Heart left ventricle (tissue), 16 donors: ENCODE results near the gene ARAF. TPM values are rescaled to one million over a fixed set of nuclear protein-coding genes. Genes with fewer than 3 reads are reported as not detected.

Source experiments
- ATAC-seq, 4 donors: fragments of 200-7000 bp; cut with Tn5 transposase; one replicate each; pipeline ENCODE4 v1.9.1; 2020 to 2022; ENCODE audit warnings: moderate library complexity in 4 of 4, mild to moderate bottlenecking in 3 of 4, moderate number of reproducible peaks in 1 of 4
- DNase-seq, 5 donors: peaks; one replicate each; pipeline ENCODE4 v3.0.0-alpha.2; 2020
- H3K27ac ChIP-seq, 12 donors: fragments of 200-600 bp; sonication (generic) in 4 of 12; one replicate each; pipeline versions ENCODE4 v1.5.0 to v1.8.0; 2016 to 2022; ENCODE audit warnings: mild to moderate bottlenecking in 2 of 12
- H3K27me3 ChIP-seq, 9 donors: fragments of 200-600 bp; sonication (generic) in 2 of 9; one replicate each; pipeline versions ENCODE4 v1.5.1 to v1.8.0; 2016 to 2022; ENCODE audit warnings: mild to moderate bottlenecking in 3 of 9
- H3K36me3 ChIP-seq, 9 donors: fragments of 200-600 bp; sonication (generic) in 2 of 9; one replicate each; pipeline versions ENCODE4 v1.5.0 to v1.8.0; 2018 to 2022; ENCODE audit warnings: mild to moderate bottlenecking in 2 of 9
- H3K4me1 ChIP-seq, 12 donors: fragments of 200-600 bp; sonication (generic) in 4 of 12; one replicate each; pipeline versions ENCODE4 v1.5.0 to v1.8.0; 2016 to 2022; ENCODE audit warnings: mild to moderate bottlenecking in 3 of 12
- H3K4me3 ChIP-seq, 12 donors: fragments of 200-600 bp; sonication (generic) in 4 of 12; one replicate each; pipeline versions ENCODE4 v1.5.0 to v1.8.0; 2017 to 2022; ENCODE audit warnings: mild to moderate bottlenecking in 9 of 12, moderate library complexity in 4 of 12
- H3K9me3 ChIP-seq, 12 donors: fragments of 200-600 bp; sonication (generic) in 4 of 12; one replicate each; pipeline versions ENCODE4 v1.5.0 to v1.8.0; 2016 to 2022; ENCODE audit warnings: mild to moderate bottlenecking in 1 of 12
- CTCF ChIP-seq, 12 donors: fragments of 200-600 bp; sonication (generic) in 4 of 12; IDR thresholded peaks; one replicate each; pipeline versions ENCODE4 v1.5.0 to v1.8.0; 2018 to 2022; ENCODE audit warnings: antibody characterized with exemption in 12 of 12, mild to moderate bottlenecking in 5 of 12
- POLR2A ChIP-seq, 2 donors: fragments of 450-650 bp; IDR thresholded peaks; one replicate each; pipeline ENCODE4 v1.6.1; 2017; ENCODE audit warnings: antibody characterized with exemption in 2 of 2, mild to moderate bottlenecking in 2 of 2, moderate library complexity in 2 of 2
- WGBS, 4 donors: extraction: QIAGEN DNeasy Blood & Tissue Kit in 2 of 4; methylation state at CpG; one replicate each; pipeline versions ENCODE4 v1.1.5 to v1.1.7; 2013 to 2018; 5-methylcytosine and 5-hydroxymethylcytosine counted together
- intact Hi-C, 10 donors: fragments of 100-400 bp; cut with DNase I; formaldehyde crosslinking; loops; one replicate each; pipeline versions ENCODE4 v1.11.1 to v1.14.2; 2022
- polyA plus RNA-seq, 2 donors: library from polyadenylated mRNA; stranded (reverse); fragments of 200-250 nt; gene quantifications; one replicate each; pipeline ENCODE4 v1.2.3, GENCODE V29; 2013
- total RNA-seq, 9 donors: library from RNA; depleted of rRNA in 2 of 9; stranded (reverse); fragments of >200 nt in 2 of 9; fragmentation: NEBNext Ultra II Directional in 3 of 9; extraction: Animal tissue kit (Norgen Biotek cat#: 25700) in 3 of 9; gene quantifications; one replicate each; pipeline versions ENCODE4 v1.1.0 to v1.2.4, GENCODE V29; 2016 to 2023
- donor health status: ischemic (EF 13 %, LVEDD 7.1; RV severe dilation, severe dysfunction).
- donor health status: healthy with polysubstance abuse.
- donor health status: DM: no; HTN: yes; CAD: no.
- donor health status: DM: no; HTN: no; CAD: no.
- donor health status: ischemic (EF 25% LVEDD 6.9; RV normal size, moderate dysfunction).
- donor health status: ischemic (EF 25% LVEDD 5.7; RV mildly dilated, moderate dysfunction).
- donor health status: healthy.
- donor health status: DM: yes; HTN: yes; CAD: no.
- donor health status: ischemic (EF 35%, LVEDD 5.7; RV mildly dilated, moderate dysfunction).
- donor health status: nonischemic (EF 11% LVEDD 7.7; RV severe dilation, severe dysfunction).
- donor health status: DM: yes; HTN: yes; CAD: no.
- donor health status: PGD.
- donor health status: ischemic (EF 29% LVEDD 5.4; RV normal size, mild dysfunction).
- donor health status: nonischemic (EF 23%, LVEDD 6.1; RV moderate dilation, normal function).

The ARAF gene
- total and polyA plus RNA-seq, 11 donors: 36.3 to 97.6 (median 80.8) TPM

- ATAC-seq: peak; percentile 39 to 72 (median 44)
- WGBS, 4 donors: 8 to 37% (median 23%) methylated on average over 19 to 20 of the region's 20 CpGs
- Histone ChIP-seq H3K27me3 (peaks cover 0 to 6% (median 0%) of the 10 kb centered on the region in 9 donors), H3K4me1 (peaks cover 0 to 10% (median 0%) of the 10 kb centered on the region in 12 donors), H3K36me3 (peaks cover 0 to 32% (median 26%) of the 10 kb centered on the region in 9 donors), H3K9me3 (no peaks in the 10 kb centered on the region), H3K27ac (peak overlapping the region; percentile 59 to 89 (median 75)), H3K4me3 (peak overlapping the region; percentile 20 to 56 (median 45))
- intact Hi-C loops: no loop called here
- peak; percentile 58 to 73 (median 68) for DNase-seq
- TF ChIP-seq POLR2A (IDR thresholded peaks at IDR 0.05) (no peak), CTCF (IDR thresholded peaks at IDR 0.05) (no peak)
Measured at GRCh38 chrX:47573341-47574075, 12.5 kb downstream of the ARAF start.

GRCh38 chrX:47574076-47574546, 13.1 kb downstream of the ARAF start:
- Histone ChIP-seq H3K4me1 (peaks cover 0 to 10% (median 0%) of the 10 kb centered on the region in 12 donors), H3K9me3 (no peaks in the 10 kb centered on the region), H3K36me3 (peaks cover 0 to 26% (median 20%) of the 10 kb centered on the region in 9 donors), H3K27me3 (peaks cover 0 to 6% (median 0%) of the 10 kb centered on the region in 9 donors), H3K4me3 (peak overlapping the region; percentile 20 to 56 (median 45)), H3K27ac (peak overlapping the region; percentile 59 to 89 (median 75))
- TF ChIP-seq POLR2A (IDR thresholded peaks at IDR 0.05) (no peak), CTCF (IDR thresholded peaks at IDR 0.05) (no peak)
- ATAC-seq: peak in 2 of 4 donors; percentile 24 to 39
- 4 to 54% (median 27%) methylated on average over 21 to 41 of the region's 41 CpGs for WGBS, 4 donors
- DNase-seq: no peak
- intact Hi-C loops: no loop called here

- DNase-seq (no peak), ATAC-seq (peak in 2 of 4 donors; percentile 33 to 40)
- H3K27me3 ChIP-seq: peaks cover 0 to 6% (median 0%) of the 10 kb centered on the region in 9 donors
- intact Hi-C loops: no loop called here
- peak overlapping the region; percentile 20 to 56 (median 45) for H3K4me3 ChIP-seq
- H3K9me3 ChIP-seq: no peaks in the 10 kb centered on the region
- H3K36me3 ChIP-seq: peaks cover 0 to 20% (median 15%) of the 10 kb centered on the region in 9 donors
- peaks cover 0 to 13% (median 0%) of the 10 kb centered on the region in 12 donors for H3K4me1 ChIP-seq
- peak overlapping the region; percentile 59 to 89 (median 75) for H3K27ac ChIP-seq
- 32 to 60% (median 53%) methylated on average over 24 to 27 of the region's 27 CpGs for WGBS, 4 donors
- TF ChIP-seq POLR2A (IDR thresholded peaks at IDR 0.05) (no peak), CTCF (IDR thresholded peaks at IDR 0.05) (no peak)
Measured at GRCh38 chrX:47574547-47575301, 13.7 kb downstream of the ARAF start.
